MCF 10A (cell line): Measurements from ENCODE around the gene OMD. TPM values are rescaled to one million over a fixed set of nuclear protein-coding genes. Genes with fewer than 3 reads are reported as not detected.

Experiments used
- BruUV-seq: library from RNA; stranded (reverse); fragments of 400-500 nt; replicated peaks from 2 replicates; lab custom pipeline; 2021; lab: Mats Ljungman, UMichigan
- CTCF ChIA-PET: fragments of 300-600 bp; sonication (Branson Sonifier 250); formaldehyde crosslinking; extraction: SDS; loops from one replicate; lab custom pipeline; 2021; ENCODE audit warnings: antibody characterized with exemption, inconsistent platforms; lab: Yijun Ruan, JAX
- POLR2A ChIA-PET: fragments of 300-600, 350-650 bp; sonication (Branson Sonifier 250); formaldehyde crosslinking; extraction: SDS; loops from one replicate; lab custom pipeline; 2020; ENCODE audit warnings: antibody characterized with exemption, inconsistent platforms; lab: Yijun Ruan, JAX
- DNase-seq: peaks from one replicate; pipeline ENCODE4 v3.0.0-alpha.2; 2018; ENCODE audit not compliant: unreplicated experiment
- H3K27ac Mint-ChIP-seq: one replicate; pipeline ENCODE4 v1.8.0; 2022; ENCODE audit warnings: mild to moderate bottlenecking, low read depth, mixed read lengths; ENCODE audit not compliant: unreplicated experiment
- H3K27me3 Mint-ChIP-seq: one replicate; pipeline ENCODE4 v1.8.0; 2022; ENCODE audit warnings: mixed read lengths; ENCODE audit not compliant: insufficient read depth, unreplicated experiment
- H3K36me3 Mint-ChIP-seq: one replicate; pipeline ENCODE4 v1.8.0; 2022; ENCODE audit warnings: mild to moderate bottlenecking, moderate library complexity, mixed read lengths; ENCODE audit not compliant: insufficient read depth, unreplicated experiment
- H3K4me1 Mint-ChIP-seq: one replicate; pipeline ENCODE4 v1.8.0; 2022; ENCODE audit warnings: mixed read lengths; ENCODE audit not compliant: insufficient read depth, unreplicated experiment
- H3K4me3 Mint-ChIP-seq: one replicate; pipeline ENCODE4 v1.8.0; 2022; ENCODE audit warnings: mild to moderate bottlenecking, moderate library complexity, mixed read lengths; ENCODE audit not compliant: unreplicated experiment
- H3K9me3 Mint-ChIP-seq: one replicate; pipeline ENCODE4 v1.8.0; 2022; ENCODE audit warnings: mixed read lengths; ENCODE audit not compliant: unreplicated experiment
- intact Hi-C: fragments of 100-400 bp; cut with micrococcal nuclease; formaldehyde crosslinking; loops from 2 replicates; pipeline ENCODE4 v1.14.1; 2022
- total RNA-seq: library from RNA; stranded (reverse); gene quantifications from 2 replicates; pipeline ENCODE4 v1.2.3, GENCODE V29; 2022
- TF ChIP-seq, protein P1 (sequence below): fragments of 200-600 bp; IDR thresholded peaks from one replicate; pipeline ENCODE4 v1.8.0; 2022; ENCODE audit warnings: antibody characterized with exemption, mild to moderate bottlenecking; ENCODE audit not compliant: unreplicated experiment

OMD gene
- total RNA-seq, 1 experiment from 2014 or later: 1.4 TPM

DNA sequence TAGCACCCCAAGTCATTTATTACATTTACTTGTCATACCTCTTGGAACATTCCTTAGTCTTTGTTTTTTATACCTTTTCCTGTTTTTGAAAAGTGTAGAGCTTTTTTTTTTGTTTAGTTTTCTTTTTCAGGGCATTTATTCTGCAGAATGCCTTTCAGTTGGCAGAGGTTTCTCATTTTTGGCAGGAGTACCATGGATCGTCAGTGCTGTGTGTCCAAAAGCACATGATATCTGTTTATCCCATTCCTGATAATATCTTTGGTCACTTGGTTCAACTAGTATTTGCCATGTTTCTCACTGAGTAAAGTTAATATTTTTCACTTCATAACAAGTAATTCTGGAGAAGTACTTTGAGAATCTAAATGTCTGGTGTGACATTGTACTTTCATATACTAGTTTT is 30.6 kb downstream of the OMD start:
- DNase-seq: no peak
- H3K4me3 Mint-ChIP-seq: peak overlapping the region; percentile 25
- TF ChIP-seq, protein P1, sequence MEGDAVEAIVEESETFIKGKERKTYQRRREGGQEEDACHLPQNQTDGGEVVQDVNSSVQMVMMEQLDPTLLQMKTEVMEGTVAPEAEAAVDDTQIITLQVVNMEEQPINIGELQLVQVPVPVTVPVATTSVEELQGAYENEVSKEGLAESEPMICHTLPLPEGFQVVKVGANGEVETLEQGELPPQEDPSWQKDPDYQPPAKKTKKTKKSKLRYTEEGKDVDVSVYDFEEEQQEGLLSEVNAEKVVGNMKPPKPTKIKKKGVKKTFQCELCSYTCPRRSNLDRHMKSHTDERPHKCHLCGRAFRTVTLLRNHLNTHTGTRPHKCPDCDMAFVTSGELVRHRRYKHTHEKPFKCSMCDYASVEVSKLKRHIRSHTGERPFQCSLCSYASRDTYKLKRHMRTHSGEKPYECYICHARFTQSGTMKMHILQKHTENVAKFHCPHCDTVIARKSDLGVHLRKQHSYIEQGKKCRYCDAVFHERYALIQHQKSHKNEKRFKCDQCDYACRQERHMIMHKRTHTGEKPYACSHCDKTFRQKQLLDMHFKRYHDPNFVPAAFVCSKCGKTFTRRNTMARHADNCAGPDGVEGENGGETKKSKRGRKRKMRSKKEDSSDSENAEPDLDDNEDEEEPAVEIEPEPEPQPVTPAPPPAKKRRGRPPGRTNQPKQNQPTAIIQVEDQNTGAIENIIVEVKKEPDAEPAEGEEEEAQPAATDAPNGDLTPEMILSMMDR: no peak
- H3K36me3 Mint-ChIP-seq: no peaks in the 10 kb centered on the region
- intact Hi-C loops: no loop called here
- H3K27me3 Mint-ChIP-seq: no peaks in the 10 kb centered on the region
- H3K4me1 Mint-ChIP-seq: peaks cover 6% of the 10 kb centered on the region
- CTCF ChIA-PET: interaction anchor here (1.1 kb wide), 1 partner anchor 65 kb away, joined by 4 read pairs; no protein-coding TSS in a partner anchor
- BruUV-seq: no TSS peak
- peaks cover 7% of the 10 kb centered on the region for H3K9me3 Mint-ChIP-seq
- POLR2A ChIA-PET: no interaction called here
- H3K27ac Mint-ChIP-seq: peak overlapping the region; percentile 59

DNA sequence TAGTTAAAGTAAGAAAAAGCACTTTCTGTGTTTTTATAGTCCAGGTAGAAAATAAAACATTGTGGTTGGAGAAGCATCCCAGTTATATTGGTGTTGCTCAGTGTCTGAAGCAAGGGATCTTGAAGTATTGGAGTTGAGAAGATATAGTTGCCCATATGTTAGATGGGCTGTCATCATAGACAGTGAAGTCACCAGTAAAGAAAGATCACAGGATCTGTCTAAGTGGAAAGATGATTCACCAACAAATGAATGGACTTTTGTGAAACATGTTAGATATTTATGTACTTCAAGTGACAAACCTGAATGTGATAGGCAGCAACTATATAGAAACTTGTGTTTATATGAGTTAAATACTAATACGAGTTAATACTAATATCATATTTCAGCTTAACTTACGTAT is 31.6 kb downstream of the OMD start:
- ChIA-PET CTCF (no interaction called here), POLR2A (no interaction called here)
- Mint-ChIP-seq H3K9me3 (peaks cover 2% of the 10 kb centered on the region), H3K27ac (no peak overlapping the region), H3K4me3 (no peak overlapping the region), H3K36me3 (no peaks in the 10 kb centered on the region), H3K4me1 (peaks cover 6% of the 10 kb centered on the region), H3K27me3 (no peaks in the 10 kb centered on the region)
- intact Hi-C loops: no loop called here
- TF ChIP-seq, protein P1: no peak
- no peak for DNase-seq
- no TSS peak for BruUV-seq

DNA sequence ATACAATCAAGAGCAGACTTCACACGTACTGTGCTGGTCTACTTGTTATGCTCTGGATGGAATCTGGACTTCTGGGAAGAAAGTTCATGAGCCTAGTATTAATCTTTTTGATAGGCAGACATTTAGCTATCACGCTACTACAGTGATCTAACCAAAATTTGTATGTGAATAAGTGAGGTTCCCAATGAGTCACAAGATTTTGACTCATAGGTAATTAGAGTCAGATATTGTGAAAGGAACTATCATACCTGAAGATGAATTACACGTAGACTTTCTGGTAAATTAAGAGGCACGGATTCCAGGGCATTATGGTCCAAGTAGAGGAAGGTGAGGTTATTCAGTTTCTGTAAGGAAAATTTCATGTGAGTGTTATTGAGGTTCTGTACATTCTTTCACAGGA is 38.3 kb downstream of the OMD start:
- ChIA-PET CTCF (interaction anchor here (1.0 kb wide), 1 partner anchor 116 kb away, joined by 3 read pairs; no protein-coding TSS in a partner anchor), POLR2A (interaction anchor here (0.8 to 3.9 kb wide), 21 partner anchors 9 to 284 kb away, joined by 3 to 35 read pairs (median 6); partner anchors contain the start of genes CENPP, IPPK and NOL8)
- TF ChIP-seq, protein P1: no peak
- Mint-ChIP-seq H3K27me3 (no peaks in the 10 kb centered on the region), H3K4me1 (peaks cover 20% of the 10 kb centered on the region), H3K9me3 (no peaks in the 10 kb centered on the region), H3K27ac (peak overlapping the region; percentile 79), H3K4me3 (peak overlapping the region; percentile 1), H3K36me3 (peaks cover 5% of the 10 kb centered on the region)
- intact Hi-C loops: no loop called here
- peak; percentile 84 for DNase-seq
- no TSS peak for BruUV-seq

DNA sequence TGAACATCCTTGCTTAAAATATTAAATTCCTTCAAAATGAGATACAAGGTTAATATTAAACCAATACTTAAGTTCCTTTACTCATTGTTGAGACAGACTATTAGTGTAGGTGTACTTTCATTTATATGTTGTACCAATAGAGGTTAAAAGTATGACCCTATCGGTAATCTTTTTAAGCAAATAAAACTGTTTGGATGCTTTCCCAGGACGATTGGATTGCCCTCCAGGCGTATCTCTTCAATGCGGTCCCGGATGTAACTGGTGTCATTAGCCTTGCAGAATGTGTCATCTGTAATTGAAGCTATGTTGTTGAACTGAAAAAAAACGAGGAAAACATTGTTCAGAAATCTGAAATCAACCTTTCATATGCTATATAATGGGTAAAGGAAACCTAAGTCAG is 38.8 kb downstream of the OMD start:
- Mint-ChIP-seq H3K4me1 (peaks cover 20% of the 10 kb centered on the region), H3K36me3 (peaks cover 5% of the 10 kb centered on the region), H3K27me3 (no peaks in the 10 kb centered on the region), H3K9me3 (no peaks in the 10 kb centered on the region), H3K27ac (peak overlapping the region; percentile 79), H3K4me3 (peak overlapping the region; percentile 1)
- TSS peak; percentile 66 for BruUV-seq
- DNase-seq: peak; percentile 43
- intact Hi-C loops: no loop called here
- ChIA-PET POLR2A (interaction anchor here (0.8 to 3.9 kb wide), 25 partner anchors 9 to 284 kb away, joined by 3 to 35 read pairs (median 5); partner anchors contain the start of genes CENPP, IPPK and NOL8), CTCF (interaction anchor here (0.8 to 1.0 kb wide), 2 partner anchors 18 to 116 kb away, joined by 3 read pairs; no protein-coding TSS in a partner anchor)
- TF ChIP-seq, protein P1: no peak
